ENCODE data around the gene ELFN1.
A peak's percentile ranks its signal among the peaks of the same experiment; 100 is the strongest.

Gene ELFN1

GRCh38 chr7:1664711-1665548 is 5.1 kb upstream of the ELFN1 start:
- DNase-seq = peak; percentile 24

DNA sequence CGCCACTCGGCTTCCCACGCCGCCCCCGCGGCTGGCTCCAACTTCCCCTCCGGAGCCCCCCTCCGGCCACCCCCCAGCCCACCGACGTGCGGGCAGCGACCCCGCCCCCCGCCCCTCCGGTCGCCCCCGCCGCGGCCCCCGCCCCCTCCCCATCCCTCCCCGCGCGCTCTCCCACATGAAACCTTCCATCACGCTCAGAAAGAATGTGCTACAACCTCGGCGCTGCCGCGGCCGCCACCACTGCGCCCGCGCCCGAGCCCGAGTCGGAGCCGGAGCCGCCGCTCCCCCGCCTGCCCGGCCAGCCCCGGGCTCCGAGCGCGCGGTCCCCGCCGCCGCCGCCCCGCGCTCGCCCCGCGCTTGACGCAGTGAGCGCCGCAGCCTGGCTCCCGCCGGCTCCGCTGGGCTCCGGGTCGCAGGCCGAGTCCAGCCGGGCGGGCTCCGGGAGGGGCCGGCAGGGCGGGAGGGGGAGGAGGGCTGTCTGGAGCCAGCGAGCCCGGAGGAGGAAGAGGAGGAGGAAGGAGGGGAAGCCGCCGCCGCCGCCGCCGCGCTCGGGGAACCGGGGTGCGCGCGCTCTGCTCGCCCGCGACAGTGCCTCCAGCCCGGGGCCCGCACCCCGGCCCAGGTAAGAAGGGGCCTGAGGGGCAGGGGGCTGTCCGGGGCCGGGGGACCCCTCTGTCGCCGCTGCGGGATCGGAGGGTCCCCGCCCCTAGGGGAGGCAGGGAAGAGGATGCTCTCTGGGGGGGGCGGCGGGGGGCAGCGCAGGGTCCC is 4.3 kb upstream of the ELFN1 start:
- no peak for DNase-seq

DNA sequence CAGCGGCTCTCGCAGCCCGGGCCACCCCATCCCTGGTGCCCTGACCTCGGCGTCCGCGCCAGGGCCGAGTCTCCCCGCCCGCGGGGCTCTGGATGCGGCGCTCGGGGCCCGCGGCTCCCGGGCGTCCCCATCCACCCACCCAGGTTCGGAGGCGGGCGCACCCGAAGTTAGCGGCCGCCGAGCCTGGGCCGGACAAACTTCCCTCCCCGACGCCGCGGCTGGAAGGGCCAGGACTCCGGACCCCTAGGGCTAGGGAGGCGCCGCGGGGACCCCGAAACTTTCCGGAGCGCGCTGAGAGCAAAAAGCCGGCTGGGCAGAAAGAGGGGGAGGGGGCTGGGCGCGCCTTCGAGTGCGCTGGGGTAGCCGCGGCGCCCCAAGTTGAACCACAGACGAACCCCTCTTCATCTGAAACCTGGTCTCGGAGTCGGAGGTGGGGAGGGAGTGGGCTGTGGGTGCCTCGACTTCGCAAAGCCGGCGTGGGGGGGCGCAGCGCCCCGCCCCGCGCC is 3.7 kb upstream of the ELFN1 start:
- no peak for DNase-seq

GRCh38 chr7:1666823-1667565 is 3.1 kb upstream of the ELFN1 start:
- DNase-seq = no peak

DNA sequence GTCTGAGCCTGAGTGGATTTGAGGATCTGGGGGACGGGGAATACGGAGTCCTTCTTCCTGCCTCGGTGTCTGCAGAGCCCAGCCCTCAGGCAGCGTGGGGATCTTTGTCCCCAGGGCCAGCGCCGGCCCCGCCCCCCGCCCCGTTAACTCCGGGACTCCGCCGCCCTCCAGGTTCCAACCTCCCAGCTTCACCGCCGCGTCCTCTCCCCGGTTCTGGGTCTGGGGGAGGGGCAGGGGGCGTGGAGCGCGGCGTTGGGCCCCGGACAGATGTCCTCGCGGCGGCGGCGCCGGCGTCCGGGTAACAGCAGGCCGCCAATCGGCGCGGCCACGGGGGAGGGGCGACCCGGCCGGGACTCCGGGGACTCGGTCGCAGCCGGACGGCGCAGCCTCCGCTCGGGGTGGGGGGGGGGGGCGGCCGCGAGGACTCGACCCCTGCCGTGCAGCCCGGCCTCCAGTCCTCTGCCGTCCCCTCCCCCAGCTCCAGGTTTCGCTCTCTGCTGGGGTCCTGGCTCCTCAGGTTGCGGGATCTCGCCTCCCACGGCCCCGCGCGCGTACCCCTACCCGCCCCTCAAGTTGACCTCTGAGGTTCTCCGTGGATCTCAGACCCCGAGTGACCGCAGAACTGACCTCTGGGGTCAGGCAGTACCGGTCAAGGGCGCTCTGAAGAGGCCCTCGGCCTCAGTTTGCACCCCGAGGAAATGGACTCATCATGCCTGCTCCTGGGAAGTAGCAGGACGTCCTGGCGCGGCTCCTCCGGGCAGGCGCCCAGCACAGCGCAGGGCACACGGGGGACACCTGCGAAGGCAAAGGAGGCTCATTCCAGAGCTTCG is 2.3 kb upstream of the ELFN1 start:
- DNase-seq = no peak

GRCh38 chr7:1668396-1669063 is 1.5 kb upstream of the ELFN1 start:
- DNase-seq = no peak

- peak; percentile 21 for DNase-seq
Observed at GRCh38 chr7:1669064-1669951, 769 bp upstream of the ELFN1 start.

- no peak for DNase-seq
Observed at GRCh38 chr7:1670894-1671593, 967 bp downstream of the ELFN1 start.

GRCh38 chr7:1671594-1672451 is 1.7 kb downstream of the ELFN1 start:
- DNase-seq = no peak

GRCh38 chr7:1672851-1673486 is 2.9 kb downstream of the ELFN1 start:
- no peak for DNase-seq

DNA sequence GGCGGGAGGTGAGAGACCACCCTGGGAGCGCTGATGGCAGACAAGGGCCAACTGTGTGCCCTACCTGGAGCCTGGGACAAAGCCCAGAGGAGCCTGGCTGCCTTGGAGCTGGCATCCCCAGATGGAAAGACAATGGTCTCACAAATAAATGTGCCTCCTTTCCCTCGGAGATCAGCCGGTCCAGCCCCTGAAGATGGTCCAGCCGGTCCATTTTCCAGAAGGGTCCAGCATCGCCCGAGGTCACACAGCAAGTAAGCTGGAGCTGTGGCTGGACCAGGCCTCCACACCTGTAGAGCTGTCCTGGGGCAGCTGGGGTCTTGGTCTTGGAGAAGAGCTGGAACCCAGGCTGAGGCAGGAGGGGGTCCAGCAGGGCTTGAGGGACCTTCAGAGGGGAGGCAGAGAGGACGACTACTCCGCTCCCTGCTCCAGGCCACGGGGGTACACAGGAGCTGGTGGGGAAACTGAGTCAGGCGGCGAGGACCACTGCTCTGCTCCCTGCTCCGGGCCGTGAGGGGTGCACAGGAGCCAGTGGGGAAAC is 3.6 kb downstream of the ELFN1 start:
- no peak for DNase-seq

GRCh38 chr7:1674161-1675035 is 4.3 kb downstream of the ELFN1 start:
- no peak for DNase-seq

- no peak for DNase-seq
Observed at GRCh38 chr7:1675036-1675671, 5.1 kb downstream of the ELFN1 start.

GRCh38 chr7:1675673-1676549 is 5.8 kb downstream of the ELFN1 start:
- DNase-seq = no peak

DNA sequence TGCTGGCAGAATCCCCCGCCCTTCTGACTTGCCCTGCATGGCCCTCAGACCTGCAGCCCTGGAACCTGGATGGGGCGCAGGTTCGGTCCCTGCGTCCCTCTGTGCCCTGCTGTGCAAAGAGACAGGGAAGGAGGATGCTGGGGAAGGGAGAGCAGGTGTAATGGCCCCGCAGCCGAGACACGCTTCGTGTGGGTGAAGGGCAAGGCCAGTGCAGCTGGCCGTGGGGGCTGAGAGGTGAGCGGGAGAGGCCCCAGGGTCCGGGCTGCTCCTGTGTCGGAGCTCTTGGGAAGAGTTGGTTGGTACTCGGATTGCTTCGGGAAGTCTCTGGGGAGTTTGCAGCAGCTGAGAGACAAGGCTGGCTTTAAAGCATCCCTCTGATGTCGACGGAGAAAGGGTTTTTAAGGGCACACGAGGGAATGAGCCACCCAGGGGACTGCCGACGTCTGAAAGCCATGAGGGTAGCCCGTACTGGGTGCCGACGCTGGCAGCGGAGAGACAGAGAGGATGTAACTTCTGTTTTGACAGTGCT is 6.5 kb downstream of the ELFN1 start:
- no peak for DNase-seq
